HG03095 (cell line): ENCODE measurements around the gene KCND2.

ENCODE experiments used
- ATAC-seq: cut with Tn5 transposase; IDR thresholded peaks from one replicate; pipeline ENCODE4 v1.9.1; 2021; ENCODE audit warnings: moderate library complexity; ENCODE audit not compliant: unreplicated experiment

KCND2 gene

DNA sequence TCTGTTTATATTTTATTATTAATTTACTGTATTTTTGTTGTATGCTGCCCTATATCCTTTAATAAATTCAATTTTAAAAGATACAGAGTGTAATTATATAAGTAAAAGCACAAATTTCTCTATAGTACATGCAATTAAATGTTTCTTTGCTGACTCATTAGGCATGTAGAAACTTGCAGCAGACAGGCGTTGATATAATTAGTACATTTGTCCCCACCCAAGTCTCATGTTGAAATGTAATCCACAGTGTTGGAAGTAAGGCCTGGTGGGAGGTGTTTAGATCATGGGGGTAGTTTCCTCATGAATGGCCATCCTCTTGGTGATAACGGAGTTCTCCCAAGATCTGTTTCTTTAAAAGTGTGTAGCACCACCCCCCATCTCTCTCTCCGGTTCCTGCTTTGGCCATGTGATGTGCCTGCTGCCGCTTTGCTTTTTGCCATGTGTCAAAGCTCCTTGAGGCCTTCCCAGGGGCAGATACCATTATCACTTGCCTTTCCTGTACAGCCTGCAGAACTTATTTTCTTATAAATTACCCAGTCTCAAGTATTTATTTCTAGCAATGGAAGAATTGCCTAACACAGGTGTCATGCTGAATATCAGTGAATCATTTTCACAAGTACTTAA lies 521.2 kb downstream of the KCND2 start:
- ATAC-seq = no peak

DNA sequence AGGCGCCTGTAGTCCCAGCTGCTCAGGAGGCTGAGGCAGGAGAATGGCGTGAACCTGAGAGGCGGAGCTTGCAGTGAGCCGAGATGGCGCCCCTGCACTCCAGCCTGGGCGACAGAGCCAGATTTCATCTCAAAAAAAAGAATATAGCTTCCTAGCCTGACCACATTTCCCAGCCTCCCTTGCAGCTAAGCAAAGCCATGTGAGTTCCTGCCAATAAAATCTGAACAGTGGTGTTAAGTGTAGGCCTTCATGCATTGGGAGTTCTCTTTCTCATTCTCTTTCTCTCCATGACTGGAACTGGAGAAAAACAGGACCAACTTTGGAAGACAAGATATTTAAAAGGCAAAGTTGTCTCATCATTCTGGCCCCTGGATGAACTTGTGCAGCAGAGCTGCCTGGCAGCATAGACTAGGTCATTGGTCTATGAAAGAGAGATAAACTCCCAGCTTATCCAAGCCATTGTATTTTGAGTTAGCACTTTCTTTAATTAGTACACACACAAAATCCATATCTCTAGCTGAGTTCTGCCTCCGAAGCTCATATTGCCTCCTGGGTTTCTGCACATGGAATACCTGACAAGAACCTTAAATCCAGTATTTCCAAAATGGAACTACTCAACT lies 524.2 kb downstream of the KCND2 start:
- no peak for ATAC-seq

DNA sequence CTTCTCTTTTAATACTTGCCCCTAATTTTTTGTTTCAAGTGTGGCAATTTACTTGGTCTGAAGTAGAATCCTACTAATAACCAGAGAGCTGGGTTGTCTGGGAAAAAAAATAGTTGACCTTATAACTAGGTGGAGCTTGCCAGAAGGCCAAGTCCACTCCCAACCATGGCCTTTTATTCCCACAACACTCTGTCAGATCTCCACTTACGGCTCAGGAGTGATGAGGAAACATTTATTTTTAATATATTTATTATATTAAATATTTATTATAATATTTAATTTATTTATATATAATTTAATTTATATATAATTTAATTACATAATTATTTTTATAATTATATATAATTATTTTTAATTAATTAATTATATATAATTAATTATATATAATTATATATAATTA lies 526.2 kb downstream of the KCND2 start:
- ATAC-seq = no peak
